ENCODE data around the gene BMP5.

DNA sequence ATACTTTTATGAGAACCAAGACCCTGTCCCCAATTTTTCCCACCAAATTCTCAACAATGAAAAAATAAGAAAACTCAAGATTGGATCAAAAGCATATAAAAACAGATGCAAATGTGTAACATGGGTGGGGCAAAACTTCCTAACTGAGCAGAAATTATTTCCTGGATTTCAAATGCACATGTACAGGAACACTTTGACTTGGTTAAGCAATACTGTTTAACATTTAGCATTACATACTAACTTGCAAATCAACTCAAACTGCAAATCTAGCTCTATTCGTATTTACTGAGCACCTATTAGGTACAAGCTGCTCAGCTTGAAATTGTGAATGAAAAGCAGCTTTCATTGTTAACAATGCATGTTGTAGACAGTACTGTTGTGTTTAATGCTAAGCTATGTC is 40.2 kb downstream of the BMP5 start:
- TF ChIP-seq, protein P1, sequence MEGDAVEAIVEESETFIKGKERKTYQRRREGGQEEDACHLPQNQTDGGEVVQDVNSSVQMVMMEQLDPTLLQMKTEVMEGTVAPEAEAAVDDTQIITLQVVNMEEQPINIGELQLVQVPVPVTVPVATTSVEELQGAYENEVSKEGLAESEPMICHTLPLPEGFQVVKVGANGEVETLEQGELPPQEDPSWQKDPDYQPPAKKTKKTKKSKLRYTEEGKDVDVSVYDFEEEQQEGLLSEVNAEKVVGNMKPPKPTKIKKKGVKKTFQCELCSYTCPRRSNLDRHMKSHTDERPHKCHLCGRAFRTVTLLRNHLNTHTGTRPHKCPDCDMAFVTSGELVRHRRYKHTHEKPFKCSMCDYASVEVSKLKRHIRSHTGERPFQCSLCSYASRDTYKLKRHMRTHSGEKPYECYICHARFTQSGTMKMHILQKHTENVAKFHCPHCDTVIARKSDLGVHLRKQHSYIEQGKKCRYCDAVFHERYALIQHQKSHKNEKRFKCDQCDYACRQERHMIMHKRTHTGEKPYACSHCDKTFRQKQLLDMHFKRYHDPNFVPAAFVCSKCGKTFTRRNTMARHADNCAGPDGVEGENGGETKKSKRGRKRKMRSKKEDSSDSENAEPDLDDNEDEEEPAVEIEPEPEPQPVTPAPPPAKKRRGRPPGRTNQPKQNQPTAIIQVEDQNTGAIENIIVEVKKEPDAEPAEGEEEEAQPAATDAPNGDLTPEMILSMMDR (IDR thresholded peaks at IDR 0.05), result no peak
- TF ChIP-seq POLR2A (IDR thresholded peaks at IDR 0.05), result no peak
